Panc1 (cell line): Measurements from ENCODE around the gene LRBA. TPM values are rescaled to one million over a fixed set of nuclear protein-coding genes. Genes with fewer than 3 reads are reported as not detected.

ENCODE experiments used
- ATAC-seq: fragments of 200-7000 bp; cut with Tn5 transposase; 2 replicates; pipeline ENCODE4 v1.9.1; 2020; ENCODE audit warnings: mild to moderate bottlenecking, moderate library complexity
- BruUV-seq: library from RNA; stranded (reverse); fragments of 400-500 nt; replicated peaks from 2 replicates; lab custom pipeline; 2021; lab: Mats Ljungman, UMichigan
- CTCF ChIA-PET: fragments of 300-600 bp; sonication (Branson Sonifier 250); formaldehyde crosslinking; loops from one replicate; lab custom pipeline; 2022; ENCODE audit warnings: antibody characterized with exemption; lab: Charles Lee
- POLR2A ChIA-PET: fragments of 300-600 bp; sonication (Branson Sonifier 250); formaldehyde crosslinking; loops from one replicate; lab custom pipeline; 2022; ENCODE audit warnings: antibody characterized with exemption; lab: Charles Lee
- DNase-seq: peaks from one replicate; pipeline ENCODE4 v3.0.0-alpha.2; 2010; ENCODE audit warnings: low read depth, low spot score
- H3K27ac ChIP-seq: 2 replicates; pipeline ENCODE4 v1.5.1; 2011; ENCODE audit warnings: mild to moderate bottlenecking, low read length, inconsistent platforms
- H3K27me3 ChIP-seq: fragments of 200-500 bp; sonication (Bioruptor generic); 2 replicates; pipeline ENCODE4 v1.6.0; 2014; ENCODE audit warnings: low read length, inconsistent platforms; ENCODE audit not compliant: control insufficient read depth, insufficient read depth
- H3K36me3 ChIP-seq: fragments of 200-500 bp; sonication (Bioruptor generic); 2 replicates; pipeline ENCODE4 v1.5.1; 2014; ENCODE audit warnings: inconsistent platforms, mild to moderate bottlenecking, low read length, moderate library complexity; ENCODE audit not compliant: control insufficient read depth, insufficient read depth
- H3K4me1 ChIP-seq: 2 replicates; pipeline ENCODE4 v1.5.1; 2011; ENCODE audit warnings: inconsistent platforms, mild to moderate bottlenecking, low read length, moderate library complexity; ENCODE audit not compliant: control insufficient read depth, insufficient read depth
- H3K4me3 ChIP-seq, 2 experiments: 2 replicates each; pipeline ENCODE4 v1.5.1; 2011 to 2012; ENCODE audit warnings: low read depth in 2 of 2, low read length in 2 of 2, mild to moderate bottlenecking in 2 of 2, inconsistent platforms in 1 of 2, moderate library complexity in 1 of 2
- H3K9me3 ChIP-seq: fragments of 200-500 bp; sonication (Bioruptor generic); 2 replicates; pipeline ENCODE4 v1.5.1; 2014; ENCODE audit warnings: low read depth, mild to moderate bottlenecking, inconsistent platforms, low read length, moderate library complexity; ENCODE audit not compliant: control insufficient read depth, insufficient read depth
- POLR2AphosphoS5 ChIP-seq: IDR thresholded peaks from 2 replicates; pipeline ENCODE4 v1.6.1; 2012; ENCODE audit warnings: mild to moderate bottlenecking, low read depth, low read length, moderate library complexity
- SIN3A ChIP-seq: IDR thresholded peaks from 2 replicates; pipeline ENCODE4 v1.6.1; 2012; ENCODE audit warnings: low read depth, mild to moderate bottlenecking, low read length, moderate library complexity, borderline replicate concordance; ENCODE audit not compliant: insufficient read depth
- TCF7L2 ChIP-seq: IDR thresholded peaks from 2 replicates; pipeline ENCODE4 v1.6.1; 2011; ENCODE audit warnings: mild to moderate bottlenecking, low read depth, low read length, inconsistent platforms
- in situ Hi-C: cut with HindIII; loops from 2 replicates; pipeline ENCODE4 v1.10.0; 2016; ENCODE audit warnings: low sequenced_read_pairs, low pct_unique_long_range_greater_than_20kb
- intact Hi-C: fragments of 100-400 bp; cut with micrococcal nuclease; formaldehyde crosslinking; loops from one replicate; pipeline ENCODE4 v1.10.0; 2022; ENCODE audit not compliant: unreplicated experiment
- total RNA-seq: library from RNA; stranded (reverse); gene quantifications from one replicate; pipeline ENCODE4 v1.2.1, GENCODE V29; 2021; ENCODE audit not compliant: unreplicated experiment
- TF ChIP-seq, protein P1 (sequence below), 2 experiments: IDR thresholded peaks; 2 replicates each; pipeline ENCODE4 v1.6.1; 2011 to 2012; ENCODE audit warnings: low read depth in 2 of 2, control low read depth in 1 of 2, low read length in 1 of 2, mild to moderate bottlenecking in 1 of 2, moderate library complexity in 1 of 2; ENCODE audit not compliant: insufficient read depth in 1 of 2
- TF ChIP-seq, protein P2 (sequence below): fragments of 450-650 bp; IDR thresholded peaks from 2 replicates; pipeline ENCODE4 v1.5.1; 2017; ENCODE audit warnings: mild to moderate bottlenecking

LRBA gene
- total RNA-seq, 1 experiment from 2014 or later, result 26.4 TPM

DNA sequence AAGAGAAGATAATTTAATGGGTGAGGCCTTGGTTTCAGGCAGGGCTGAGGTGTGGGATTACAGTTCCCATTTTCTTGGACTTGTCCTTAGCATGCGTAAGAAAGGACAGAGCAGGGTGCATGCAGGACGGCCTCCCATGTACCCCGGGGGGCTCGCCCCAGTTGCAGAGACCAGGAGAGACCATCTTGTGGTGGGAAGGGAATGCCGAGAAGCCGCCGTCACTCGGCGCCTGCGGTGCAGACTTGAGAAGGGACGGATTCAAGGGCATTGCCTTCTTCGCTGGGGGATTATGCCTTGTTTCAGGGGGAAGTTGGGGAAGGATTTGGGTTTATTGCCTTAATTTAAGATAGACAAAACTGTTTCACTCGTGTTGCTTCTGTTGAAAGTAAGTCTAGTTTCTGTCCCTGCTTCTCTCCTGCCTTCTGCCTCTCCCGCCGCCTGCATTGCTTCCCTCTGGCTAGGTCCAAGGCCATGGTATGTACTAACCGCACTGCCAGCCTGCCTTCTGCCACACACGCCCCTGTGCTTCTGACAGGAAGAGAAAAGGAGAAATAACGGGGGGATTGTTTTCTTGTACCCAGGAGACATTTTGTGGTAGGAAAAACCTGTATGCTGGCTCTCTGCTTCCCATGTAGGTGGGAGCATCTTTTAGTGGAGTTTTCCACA, 761.0 kb downstream of the LRBA start:
- no peak overlapping the region for H3K4me3 ChIP-seq
- no peaks in the 10 kb centered on the region for H3K9me3 ChIP-seq
- CTCF ChIA-PET, result no interaction called here
- no peaks in the 10 kb centered on the region for H3K4me1 ChIP-seq
- no peaks in the 10 kb centered on the region for H3K27me3 ChIP-seq
- no peak overlapping the region for H3K27ac ChIP-seq
- no TSS peak for BruUV-seq
- H3K36me3 ChIP-seq, result no peaks in the 10 kb centered on the region
- DNase-seq (no peak), ATAC-seq (no peak)
- intact Hi-C loops, result no loop called here
- TF ChIP-seq, protein P1, sequence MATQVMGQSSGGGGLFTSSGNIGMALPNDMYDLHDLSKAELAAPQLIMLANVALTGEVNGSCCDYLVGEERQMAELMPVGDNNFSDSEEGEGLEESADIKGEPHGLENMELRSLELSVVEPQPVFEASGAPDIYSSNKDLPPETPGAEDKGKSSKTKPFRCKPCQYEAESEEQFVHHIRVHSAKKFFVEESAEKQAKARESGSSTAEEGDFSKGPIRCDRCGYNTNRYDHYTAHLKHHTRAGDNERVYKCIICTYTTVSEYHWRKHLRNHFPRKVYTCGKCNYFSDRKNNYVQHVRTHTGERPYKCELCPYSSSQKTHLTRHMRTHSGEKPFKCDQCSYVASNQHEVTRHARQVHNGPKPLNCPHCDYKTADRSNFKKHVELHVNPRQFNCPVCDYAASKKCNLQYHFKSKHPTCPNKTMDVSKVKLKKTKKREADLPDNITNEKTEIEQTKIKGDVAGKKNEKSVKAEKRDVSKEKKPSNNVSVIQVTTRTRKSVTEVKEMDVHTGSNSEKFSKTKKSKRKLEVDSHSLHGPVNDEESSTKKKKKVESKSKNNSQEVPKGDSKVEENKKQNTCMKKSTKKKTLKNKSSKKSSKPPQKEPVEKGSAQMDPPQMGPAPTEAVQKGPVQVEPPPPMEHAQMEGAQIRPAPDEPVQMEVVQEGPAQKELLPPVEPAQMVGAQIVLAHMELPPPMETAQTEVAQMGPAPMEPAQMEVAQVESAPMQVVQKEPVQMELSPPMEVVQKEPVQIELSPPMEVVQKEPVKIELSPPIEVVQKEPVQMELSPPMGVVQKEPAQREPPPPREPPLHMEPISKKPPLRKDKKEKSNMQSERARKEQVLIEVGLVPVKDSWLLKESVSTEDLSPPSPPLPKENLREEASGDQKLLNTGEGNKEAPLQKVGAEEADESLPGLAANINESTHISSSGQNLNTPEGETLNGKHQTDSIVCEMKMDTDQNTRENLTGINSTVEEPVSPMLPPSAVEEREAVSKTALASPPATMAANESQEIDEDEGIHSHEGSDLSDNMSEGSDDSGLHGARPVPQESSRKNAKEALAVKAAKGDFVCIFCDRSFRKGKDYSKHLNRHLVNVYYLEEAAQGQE (IDR thresholded peaks at IDR 0.05; ENCODE audit: insufficient read depth in 1 of 2, low read depth in 2 of 2, low read length in 1 of 2), result no peak
- TF ChIP-seq TCF7L2 (no peak), SIN3A (no peak), POLR2AphosphoS5 (no peak)
- TF ChIP-seq, protein P2, sequence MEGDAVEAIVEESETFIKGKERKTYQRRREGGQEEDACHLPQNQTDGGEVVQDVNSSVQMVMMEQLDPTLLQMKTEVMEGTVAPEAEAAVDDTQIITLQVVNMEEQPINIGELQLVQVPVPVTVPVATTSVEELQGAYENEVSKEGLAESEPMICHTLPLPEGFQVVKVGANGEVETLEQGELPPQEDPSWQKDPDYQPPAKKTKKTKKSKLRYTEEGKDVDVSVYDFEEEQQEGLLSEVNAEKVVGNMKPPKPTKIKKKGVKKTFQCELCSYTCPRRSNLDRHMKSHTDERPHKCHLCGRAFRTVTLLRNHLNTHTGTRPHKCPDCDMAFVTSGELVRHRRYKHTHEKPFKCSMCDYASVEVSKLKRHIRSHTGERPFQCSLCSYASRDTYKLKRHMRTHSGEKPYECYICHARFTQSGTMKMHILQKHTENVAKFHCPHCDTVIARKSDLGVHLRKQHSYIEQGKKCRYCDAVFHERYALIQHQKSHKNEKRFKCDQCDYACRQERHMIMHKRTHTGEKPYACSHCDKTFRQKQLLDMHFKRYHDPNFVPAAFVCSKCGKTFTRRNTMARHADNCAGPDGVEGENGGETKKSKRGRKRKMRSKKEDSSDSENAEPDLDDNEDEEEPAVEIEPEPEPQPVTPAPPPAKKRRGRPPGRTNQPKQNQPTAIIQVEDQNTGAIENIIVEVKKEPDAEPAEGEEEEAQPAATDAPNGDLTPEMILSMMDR, result no peak
- in situ Hi-C loops, result no loop called here
- POLR2A ChIA-PET, result no interaction called here

DNA sequence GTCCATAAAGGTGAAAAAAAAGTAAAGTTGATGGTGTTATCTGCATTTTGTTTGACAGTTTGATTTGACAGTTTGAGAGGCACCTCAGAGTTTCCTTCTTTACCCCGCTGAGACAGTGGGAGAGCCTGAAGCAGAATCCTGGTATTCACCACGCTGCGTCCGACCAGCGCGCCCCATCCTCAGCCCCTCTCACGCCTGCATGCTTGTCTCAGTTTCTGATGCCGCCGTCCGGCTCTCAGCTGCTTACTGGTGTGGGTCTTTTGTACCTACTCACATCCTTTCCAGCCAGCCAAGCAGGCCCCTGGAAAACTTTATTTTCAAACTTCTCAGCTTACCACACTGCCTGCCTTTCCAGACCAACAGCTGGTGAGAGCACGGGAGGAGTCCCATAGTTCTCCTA, 761.7 kb downstream of the LRBA start:
- intact Hi-C loops (no loop called here), in situ Hi-C loops (no loop called here)
- ChIA-PET CTCF (no interaction called here), POLR2A (no interaction called here)
- Histone ChIP-seq H3K4me1 (no peaks in the 10 kb centered on the region), H3K27ac (no peak overlapping the region), H3K4me3 (no peak overlapping the region), H3K27me3 (no peaks in the 10 kb centered on the region), H3K9me3 (no peaks in the 10 kb centered on the region), H3K36me3 (no peaks in the 10 kb centered on the region)
- DNase-seq (no peak), ATAC-seq (no peak)
- BruUV-seq, result no TSS peak
- TF ChIP-seq, protein P1 (IDR thresholded peaks at IDR 0.05; ENCODE audit: insufficient read depth in 1 of 2, low read depth in 2 of 2, low read length in 1 of 2), result no peak
- TF ChIP-seq TCF7L2 (no peak), SIN3A (no peak), POLR2AphosphoS5 (no peak)
- TF ChIP-seq, protein P2, result no peak
